Testis (tissue), 3 donors: ENCODE measurements around the gene INO80. TPM values are rescaled to one million over a fixed set of nuclear protein-coding genes. Genes with fewer than 3 reads are reported as not detected.

Experiments used
- DNase-seq: peaks from one replicate; pipeline ENCODE4 v3.0.0-alpha.2; 2019
- H3K27ac ChIP-seq, 2 donors: fragments of 200-600 bp; sonication (generic); one replicate each; pipeline ENCODE4 v1.5.1; 2019
- H3K27me3 ChIP-seq: fragments of 200-600 bp; sonication (generic); one replicate; pipeline ENCODE4 v1.5.1; 2019
- H3K36me3 ChIP-seq: fragments of 200-600 bp; sonication (generic); one replicate; pipeline ENCODE4 v1.5.1; 2017; ENCODE audit warnings: low read depth; ENCODE audit errors: missing control alignments
- H3K4me1 ChIP-seq: fragments of 200-600 bp; sonication (generic); one replicate; pipeline ENCODE4 v1.5.1; 2019
- H3K4me3 ChIP-seq, 2 donors: fragments of 200-600 bp; sonication (generic); one replicate each; pipeline ENCODE4 v1.5.1; 2017 to 2019
- H3K9me3 ChIP-seq: fragments of 200-600 bp; sonication (generic); one replicate; pipeline ENCODE4 v1.5.1; 2017
- POLR2A ChIP-seq: fragments of 450-650 bp; IDR thresholded peaks from one replicate; pipeline ENCODE4 v1.6.1; 2017; ENCODE audit warnings: antibody characterized with exemption, mild to moderate bottlenecking, moderate library complexity
- whole genome bisulfite sequencing, 2 donors: methylation state at CpG; one replicate each; pipeline ENCODE4 v1.1.5; 2018; 5-methylcytosine and 5-hydroxymethylcytosine counted together
- intact Hi-C: fragments of 100-400 bp; cut with DNase I; formaldehyde crosslinking; loops from one replicate; pipeline ENCODE4 v1.15.1; 2023; ENCODE audit warnings: low total_unique reads
- polyA plus RNA-seq: library from polyadenylated mRNA; stranded (reverse); fragments of 350-450 nt; fragmentation: Illumina TruSeq; extraction: RNeasy Lipid Tissue Mini Kit (QIAGEN cat#74804); gene quantifications from one replicate; pipeline ENCODE4 v1.2.3, GENCODE V29; 2014; ENCODE audit warnings: low read depth, low replicate concordance; ENCODE audit not compliant: insufficient read depth
- total RNA-seq, 2 donors: library from RNA; depleted of rRNA; stranded (reverse); fragments of >200 nt; gene quantifications; one replicate each; pipeline ENCODE4 v1.2.3, GENCODE V29; 2016
- TF ChIP-seq, protein P1 (sequence below), 3 experiments: fragments of 450-650 bp in 2 of 3; fragments of 200-600 bp in 1 of 3; sonication (generic) in 1 of 3; IDR thresholded peaks; one replicate each; pipeline ENCODE4 v1.5.1; 2016 to 2019; ENCODE audit warnings: antibody characterized with exemption in 3 of 3, mild to moderate bottlenecking in 2 of 3, moderate library complexity in 1 of 3

Gene INO80
- total and polyA plus RNA-seq, 3 donors from 2014 or later: 21.2 to 44.2 (median 43.5) TPM

DNA sequence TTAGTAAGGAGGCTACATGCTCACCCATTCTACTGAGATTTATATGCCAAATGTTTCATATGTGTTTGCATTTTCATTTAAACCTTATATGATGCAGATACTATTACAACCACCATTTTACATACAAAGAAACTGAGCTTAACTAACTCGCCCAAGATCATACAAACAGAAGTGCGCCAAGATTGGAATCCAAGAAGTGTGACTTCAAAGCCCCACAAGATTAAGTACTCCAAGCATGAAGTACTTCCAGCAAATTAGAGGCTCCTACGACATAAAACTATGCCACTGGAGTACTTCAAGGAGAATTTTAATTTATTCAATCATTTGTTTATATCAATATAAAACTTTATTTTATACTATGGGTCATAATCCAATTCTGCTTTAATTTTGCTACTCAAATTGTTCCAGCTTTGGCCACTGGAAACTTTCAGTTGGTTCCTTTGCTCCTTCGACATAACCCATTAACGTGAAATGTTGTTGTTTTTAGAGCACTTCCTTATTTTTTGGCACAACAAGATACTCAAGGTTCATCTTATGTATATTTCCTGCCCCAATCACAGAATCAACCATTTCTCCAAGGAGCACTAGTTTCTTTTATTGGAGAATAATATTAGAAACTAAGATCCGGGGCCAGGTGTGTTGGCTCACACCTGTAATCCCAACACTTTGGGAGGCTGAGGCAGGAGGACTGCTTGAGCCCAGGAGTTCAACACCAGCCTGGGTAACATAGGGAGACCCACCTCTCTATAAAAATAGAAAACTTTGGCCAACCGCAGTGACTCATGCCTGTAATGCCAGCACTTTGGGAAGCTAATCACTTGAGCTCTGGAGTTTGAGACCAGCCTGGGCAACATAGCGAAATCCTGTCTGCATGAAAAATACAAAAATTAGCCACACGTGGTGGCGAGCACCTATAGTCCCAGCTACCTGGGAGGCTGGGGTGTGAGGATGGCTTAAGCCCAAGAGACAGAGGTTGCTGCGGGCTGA is 10.4 kb downstream of the INO80 start:
- Histone ChIP-seq H3K36me3 (no peaks in the 10 kb centered on the region), H3K4me1 (no peaks in the 10 kb centered on the region), H3K9me3 (no peaks in the 10 kb centered on the region), H3K4me3 (no peak overlapping the region), H3K27ac (no peak overlapping the region), H3K27me3 (no peaks in the 10 kb centered on the region)
- intact Hi-C loops: no loop called here
- TF ChIP-seq POLR2A: no peak
- TF ChIP-seq, protein P1, sequence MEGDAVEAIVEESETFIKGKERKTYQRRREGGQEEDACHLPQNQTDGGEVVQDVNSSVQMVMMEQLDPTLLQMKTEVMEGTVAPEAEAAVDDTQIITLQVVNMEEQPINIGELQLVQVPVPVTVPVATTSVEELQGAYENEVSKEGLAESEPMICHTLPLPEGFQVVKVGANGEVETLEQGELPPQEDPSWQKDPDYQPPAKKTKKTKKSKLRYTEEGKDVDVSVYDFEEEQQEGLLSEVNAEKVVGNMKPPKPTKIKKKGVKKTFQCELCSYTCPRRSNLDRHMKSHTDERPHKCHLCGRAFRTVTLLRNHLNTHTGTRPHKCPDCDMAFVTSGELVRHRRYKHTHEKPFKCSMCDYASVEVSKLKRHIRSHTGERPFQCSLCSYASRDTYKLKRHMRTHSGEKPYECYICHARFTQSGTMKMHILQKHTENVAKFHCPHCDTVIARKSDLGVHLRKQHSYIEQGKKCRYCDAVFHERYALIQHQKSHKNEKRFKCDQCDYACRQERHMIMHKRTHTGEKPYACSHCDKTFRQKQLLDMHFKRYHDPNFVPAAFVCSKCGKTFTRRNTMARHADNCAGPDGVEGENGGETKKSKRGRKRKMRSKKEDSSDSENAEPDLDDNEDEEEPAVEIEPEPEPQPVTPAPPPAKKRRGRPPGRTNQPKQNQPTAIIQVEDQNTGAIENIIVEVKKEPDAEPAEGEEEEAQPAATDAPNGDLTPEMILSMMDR (IDR thresholded peaks at IDR 0.05): no peak
- 88 to 89% methylated on average over 11 of the region's 11 CpGs for WGBS, 2 donors
- DNase-seq: no peak

DNA sequence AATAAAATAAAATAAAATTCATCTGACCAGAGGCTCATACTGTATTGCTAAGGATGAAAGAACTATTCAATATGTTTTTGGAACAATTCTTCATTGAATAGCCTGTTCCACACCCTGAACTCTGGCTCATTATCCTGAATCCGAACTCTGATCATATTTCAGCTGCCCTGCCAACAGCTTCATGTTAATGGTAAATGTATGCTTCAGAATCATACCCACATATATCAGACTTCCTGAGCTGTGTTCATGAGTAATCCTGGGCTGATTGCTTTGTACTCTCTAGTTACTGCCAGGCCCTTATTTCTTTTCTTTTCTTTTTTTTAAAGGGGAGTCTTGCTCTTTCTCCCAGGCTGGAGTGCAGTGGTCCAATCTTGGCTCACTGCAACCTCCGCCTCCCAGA is 11.8 kb downstream of the INO80 start:
- DNase-seq: no peak

DNA sequence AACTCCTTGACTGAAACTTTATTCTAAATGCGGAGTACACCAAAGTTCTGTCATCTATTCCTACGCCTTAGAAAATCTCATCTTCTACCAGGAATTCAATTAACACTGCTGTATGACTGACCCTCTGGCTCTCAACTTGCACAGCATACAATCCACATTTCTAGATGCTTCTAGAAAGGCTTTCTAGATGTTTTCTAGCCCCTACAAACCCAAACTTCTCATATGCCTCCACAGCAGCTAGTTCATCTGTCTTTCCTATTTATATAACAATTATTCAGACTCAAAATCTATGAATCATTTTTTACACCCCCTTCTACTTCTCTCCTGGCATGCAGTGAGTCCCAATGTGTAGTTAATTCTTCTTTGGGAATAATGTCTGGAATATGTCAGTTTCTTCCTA is 13.2 kb downstream of the INO80 start:
- Histone ChIP-seq H3K4me1 (no peaks in the 10 kb centered on the region), H3K36me3 (no peaks in the 10 kb centered on the region), H3K27ac (no peak overlapping the region), H3K9me3 (no peaks in the 10 kb centered on the region), H3K4me3 (no peak overlapping the region), H3K27me3 (no peaks in the 10 kb centered on the region)
- no peak for DNase-seq
- 93 to 97% methylated on average over 2 of the region's 2 CpGs for WGBS, 2 donors
- intact Hi-C loops: no loop called here
- TF ChIP-seq, protein P1 (IDR thresholded peaks at IDR 0.05): no peak
- no peak for TF ChIP-seq POLR2A

More for the DNA sequence above, 11.8 kb downstream of the INO80 start:
- Histone ChIP-seq H3K36me3 (no peaks in the 10 kb centered on the region), H3K9me3 (no peaks in the 10 kb centered on the region), H3K27ac (no peak overlapping the region), H3K27me3 (no peaks in the 10 kb centered on the region), H3K4me1 (no peaks in the 10 kb centered on the region), H3K4me3 (no peak overlapping the region)
- 90 to 92% methylated on average over 2 of the region's 2 CpGs for WGBS, 2 donors
- intact Hi-C loops: no loop called here
- no peak for TF ChIP-seq POLR2A
- TF ChIP-seq, protein P1 (IDR thresholded peaks at IDR 0.05): no peak

DNA sequence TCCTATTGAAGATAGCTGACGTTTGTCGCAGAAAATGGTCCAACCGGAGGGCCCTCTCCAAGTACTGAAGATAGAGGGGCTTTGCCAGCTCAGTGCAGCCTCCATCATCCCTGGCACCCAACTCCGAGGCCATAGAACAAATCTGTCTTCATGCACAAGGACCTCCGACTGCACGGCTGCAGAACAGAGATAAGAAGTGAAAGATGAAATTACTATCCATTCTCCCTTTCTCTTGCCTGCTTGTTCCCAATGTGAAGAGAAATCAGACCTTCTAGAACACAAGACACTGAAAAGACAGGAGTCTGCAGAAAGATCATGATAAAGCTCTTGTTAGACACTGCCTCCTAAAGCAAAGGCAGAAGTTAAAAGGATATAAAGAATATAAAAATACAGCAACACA is 19.9 kb downstream of the INO80 start:
- Histone ChIP-seq H3K27ac (no peak overlapping the region), H3K4me3 (no peak overlapping the region), H3K4me1 (no peaks in the 10 kb centered on the region), H3K36me3 (no peaks in the 10 kb centered on the region), H3K9me3 (no peaks in the 10 kb centered on the region), H3K27me3 (no peaks in the 10 kb centered on the region)
- 66 to 67% methylated on average over 6 of the region's 6 CpGs for WGBS, 2 donors
- TF ChIP-seq, protein P1 (IDR thresholded peaks at IDR 0.05): no peak
- no peak for TF ChIP-seq POLR2A
- intact Hi-C loops: no loop called here
- no peak for DNase-seq
